ENCODE results near the gene PARP2.

The PARP2 gene

DNA sequence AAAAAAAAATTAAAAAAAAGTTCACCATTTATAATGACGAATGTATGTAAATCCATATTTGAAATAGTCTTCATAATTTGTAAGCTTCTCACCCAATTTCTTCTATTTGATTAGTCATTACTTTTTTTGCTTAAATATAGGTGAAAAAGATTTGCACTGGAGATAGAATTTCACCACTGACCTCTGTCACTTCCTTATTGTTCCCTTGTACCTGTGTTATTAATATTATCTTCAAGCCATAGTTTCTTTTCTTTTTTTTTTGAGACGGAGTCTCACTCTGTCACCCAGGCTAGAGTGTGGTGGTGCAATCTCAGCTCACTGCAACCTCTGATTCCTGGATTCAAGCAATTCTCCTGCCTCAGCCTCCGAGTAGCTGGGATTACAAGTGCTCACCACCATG, 54.1 kb downstream of the PARP2 start:
- DNase-seq (ENCODE audit: low read depth in 2 of 2), result no peak

DNA sequence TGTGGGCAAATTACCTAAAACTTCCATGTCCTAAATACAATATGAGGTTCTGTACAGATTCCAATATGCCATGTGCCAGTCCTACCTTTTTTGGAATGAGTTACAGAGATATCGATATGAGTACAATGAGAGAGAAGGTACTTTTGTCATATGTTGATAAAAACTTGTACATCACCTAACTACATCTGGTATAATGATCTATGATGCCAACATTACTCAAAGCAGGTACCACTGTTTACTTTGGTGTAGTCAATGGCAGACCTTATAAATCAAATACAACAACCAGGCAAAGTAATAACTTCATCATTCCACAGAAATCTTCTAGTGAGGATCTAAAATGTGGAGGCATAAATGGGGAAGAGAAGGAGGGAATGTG, 57.1 kb downstream of the PARP2 start:
- DNase-seq (ENCODE audit: low read depth in 2 of 2), result no peak

DNA sequence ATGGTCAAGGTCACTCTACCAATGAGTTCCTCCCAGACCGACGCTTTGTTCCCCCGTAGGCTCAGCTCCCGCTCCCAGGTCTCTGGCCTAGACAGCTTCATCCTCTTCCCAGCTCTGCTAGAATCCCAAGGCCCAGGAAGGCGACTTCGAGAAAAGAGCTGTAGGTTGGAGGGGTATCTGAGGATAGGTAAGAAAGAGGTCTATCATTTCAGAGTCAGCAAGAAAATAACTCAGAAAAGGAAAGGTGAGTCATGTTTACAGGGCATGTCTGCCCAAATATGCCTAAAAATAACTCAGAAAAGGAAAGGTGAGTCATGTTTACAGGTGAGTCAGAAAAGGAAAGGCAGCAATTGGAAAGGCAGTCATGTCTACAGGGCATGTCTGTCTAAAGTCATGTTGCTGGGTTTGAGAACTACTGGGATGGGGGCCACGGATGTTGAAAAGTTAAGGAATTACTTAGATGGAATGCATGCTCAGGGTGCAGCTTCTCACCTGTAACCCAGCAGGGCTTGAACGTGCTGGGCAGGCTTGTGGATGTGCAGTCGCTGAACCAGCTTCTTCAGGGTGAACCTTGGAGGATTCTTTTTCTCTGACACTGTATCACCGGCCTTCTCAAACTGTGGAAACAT, 57.6 kb downstream of the PARP2 start:
- DNase-seq (ENCODE audit: low read depth in 2 of 2), result no peak

DNA sequence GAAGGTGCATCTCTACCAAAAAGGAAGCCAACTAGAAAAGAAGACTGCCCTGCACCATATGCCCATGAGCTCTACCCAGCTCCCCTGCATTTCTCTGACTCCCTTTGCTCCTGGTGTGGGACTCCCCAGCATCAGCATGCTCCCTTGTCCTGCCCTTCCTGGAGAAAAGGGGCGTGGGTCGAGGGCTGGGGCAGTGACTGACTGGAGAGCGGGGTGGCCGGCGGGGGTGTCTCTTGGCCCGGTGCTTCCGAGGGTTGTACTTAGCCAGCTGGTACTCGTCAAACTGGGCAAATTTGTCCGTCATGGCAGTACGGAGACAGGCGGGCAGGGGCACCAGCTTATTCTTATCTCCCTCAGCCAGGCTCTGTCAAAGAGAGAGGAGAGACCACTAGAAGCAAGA, 60.1 kb downstream of the PARP2 start:
- DNase-seq (ENCODE audit: low read depth in 2 of 2), result no peak

Data from stimulated activated CD4-positive, alpha-beta T cell treated with anti-CD3 and anti-CD28 coated beads, Interleukin-1b, Interleukin-23, amount 100 ng/mL, for 4 hours (primary cell).